Osteoblast (primary cell): ENCODE measurements around the gene PFDN1. TPM values are rescaled to one million over a fixed set of nuclear protein-coding genes. Genes with fewer than 3 reads are reported as not detected.

Experiments used
- DNase-seq: peaks from one replicate; pipeline ENCODE4 v3.0.0; 2011; ENCODE audit warnings: low spot score, mixed read lengths; ENCODE audit not compliant: insufficient read length; ENCODE audit errors: missing footprints
- H2AFZ ChIP-seq: 2 replicates; pipeline ENCODE4 v1.6.0; 2011; ENCODE audit warnings: mild to moderate bottlenecking, low read length
- H3K27ac ChIP-seq: 2 replicates; pipeline ENCODE4 v1.5.1; 2011; ENCODE audit warnings: mild to moderate bottlenecking, low read depth, low read length, moderate library complexity
- H3K27me3 ChIP-seq: 2 replicates; pipeline ENCODE4 v1.6.0; 2012; ENCODE audit warnings: mild to moderate bottlenecking, control low read depth, inconsistent platforms, low read length, moderate library complexity; ENCODE audit not compliant: insufficient read depth
- H3K36me3 ChIP-seq: 2 replicates; pipeline ENCODE4 v1.5.1; 2011; ENCODE audit warnings: mild to moderate bottlenecking, low read length, control low read depth, moderate library complexity; ENCODE audit not compliant: insufficient read depth
- H3K4me1 ChIP-seq: 2 replicates; pipeline ENCODE4 v1.5.1; 2011; ENCODE audit warnings: mild to moderate bottlenecking, low read length, control low read depth, moderate library complexity; ENCODE audit not compliant: insufficient read depth
- H3K4me2 ChIP-seq: 2 replicates; pipeline ENCODE4 v1.6.0; 2011; ENCODE audit warnings: mild to moderate bottlenecking, low read length; ENCODE audit not compliant: insufficient read depth
- H3K4me3 ChIP-seq: fragments of 200-600 bp; sonication (generic); 3 replicates; pipeline ENCODE4 v1.5.1; 2012; ENCODE audit warnings: mild to moderate bottlenecking, low read length, inconsistent platforms; ENCODE audit not compliant: insufficient read depth
- H3K79me2 ChIP-seq: 2 replicates; pipeline ENCODE4 v1.6.0; 2012; ENCODE audit warnings: mild to moderate bottlenecking, low read length, control low read depth, inconsistent platforms; ENCODE audit not compliant: insufficient read depth
- H3K9me3 ChIP-seq: 2 replicates; pipeline ENCODE4 v1.5.1; 2011; ENCODE audit warnings: low read depth, low read length, control low read depth
- H4K20me1 ChIP-seq: 2 replicates; pipeline ENCODE4 v1.6.0; 2012; ENCODE audit warnings: mild to moderate bottlenecking, low read length, control low read depth; ENCODE audit not compliant: insufficient read depth
- CTCF ChIP-seq: IDR thresholded peaks from 2 replicates; pipeline ENCODE4 v1.5.1; 2011; ENCODE audit warnings: mild to moderate bottlenecking, low read depth, low read length, moderate library complexity; ENCODE audit errors: extremely low read depth
- total RNA-seq: library from RNA; depleted of rRNA; stranded (reverse); fragments of >200 nt; gene quantifications from 2 replicates; pipeline ENCODE4 v1.2.3, GENCODE V29; 2012

The PFDN1 gene
- total RNA-seq, 1 donor = 65.9 TPM

- Histone ChIP-seq H3K4me1 (peaks cover 4% of the 10 kb centered on the region), H3K27ac (no peak overlapping the region), H3K9me3 (no peaks in the 10 kb centered on the region), H2AFZ (no peak overlapping the region), H3K36me3 (no peaks in the 10 kb centered on the region), H3K27me3 (no peaks in the 10 kb centered on the region), H3K79me2 (peaks cover 37% of the 10 kb centered on the region), H4K20me1 (peaks cover 5% of the 10 kb centered on the region), H3K4me3 (no peak overlapping the region), H3K4me2 (no peak overlapping the region)
- TF ChIP-seq CTCF = no peak
- no peak for DNase-seq
Observed at GRCh38 chr5:140267201-140267540, 35.7 kb downstream of the PFDN1 start.

GRCh38 chr5:140266471-140267200, 36.3 kb downstream of the PFDN1 start:
- Histone ChIP-seq H3K9me3 (no peaks in the 10 kb centered on the region), H2AFZ (no peak overlapping the region), H4K20me1 (peaks cover 6% of the 10 kb centered on the region), H3K4me1 (peaks cover 9% of the 10 kb centered on the region), H3K4me2 (no peak overlapping the region), H3K27ac (no peak overlapping the region), H3K79me2 (peaks cover 38% of the 10 kb centered on the region), H3K4me3 (no peak overlapping the region), H3K36me3 (no peaks in the 10 kb centered on the region), H3K27me3 (no peaks in the 10 kb centered on the region)
- DNase-seq = no peak
- TF ChIP-seq CTCF = no peak

GRCh38 chr5:140265845-140266244, 37.1 kb downstream of the PFDN1 start:
- no peak overlapping the region for H3K4me2 ChIP-seq
- peaks cover 2% of the 10 kb centered on the region for H4K20me1 ChIP-seq
- no peak overlapping the region for H3K4me3 ChIP-seq
- no peaks in the 10 kb centered on the region for H3K27me3 ChIP-seq
- H2AFZ ChIP-seq = no peak overlapping the region
- DNase-seq = no peak
- H3K79me2 ChIP-seq = peaks cover 39% of the 10 kb centered on the region
- no peak for TF ChIP-seq CTCF
- no peak overlapping the region for H3K27ac ChIP-seq
- no peaks in the 10 kb centered on the region for H3K9me3 ChIP-seq
- H3K36me3 ChIP-seq = no peaks in the 10 kb centered on the region
- H3K4me1 ChIP-seq = peaks cover 17% of the 10 kb centered on the region

GRCh38 chr5:140262839-140263238, 40.1 kb downstream of the PFDN1 start:
- Histone ChIP-seq H2AFZ (no peak overlapping the region), H3K79me2 (peaks cover 56% of the 10 kb centered on the region), H3K4me3 (no peak overlapping the region), H3K27ac (no peak overlapping the region), H3K27me3 (no peaks in the 10 kb centered on the region), H3K9me3 (no peaks in the 10 kb centered on the region), H3K4me2 (no peak overlapping the region), H3K36me3 (no peaks in the 10 kb centered on the region), H3K4me1 (peaks cover 24% of the 10 kb centered on the region), H4K20me1 (peaks cover 4% of the 10 kb centered on the region)
- no peak for DNase-seq
- TF ChIP-seq CTCF = no peak
